A549 (cell line): ENCODE results near the gene SERTAD4.

Experiments used
- BHLHE40 ChIP-seq: IDR thresholded peaks from 2 replicates; pipeline ENCODE4 v1.6.1; 2012; ENCODE audit warnings: low read depth, low read length, inconsistent platforms
- CEBPB ChIP-seq, 2 experiments: fragments of >200 bp in 1 of 2; sonication (Bioruptor Twin) in 1 of 2; formaldehyde crosslinking in 1 of 2; IDR thresholded peaks; 2 replicates each; pipeline ENCODE4 v1.6.1; 2012 to 2016
- PBX3 ChIP-seq: IDR thresholded peaks from 2 replicates; pipeline ENCODE4 v1.6.1; 2012
- TF ChIP-seq, protein P1 (sequence below): fragments of >200 bp; sonication (Bioruptor Twin); formaldehyde crosslinking; IDR thresholded peaks from 3 replicates; pipeline ENCODE4 v1.5.1; 2016
- TF ChIP-seq, protein P2 (sequence below): fragments of 150-350 bp; IDR thresholded peaks from 2 replicates; pipeline ENCODE4 v1.6.1; 2014; ENCODE audit warnings: low read depth, mild to moderate bottlenecking, low read length
- TF ChIP-seq, protein P3 (sequence below): fragments of 250-450 bp; sonication (Bioruptor Pico); IDR thresholded peaks from 2 replicates; pipeline ENCODE4 v1.5.0; 2021; ENCODE audit warnings: mild to moderate bottlenecking, moderate library complexity, borderline replicate concordance

- TF ChIP-seq BHLHE40 (no peak), PBX3 (no peak), CEBPB (IDR thresholded peaks at IDR 0.05) (no peak)
- TF ChIP-seq, protein P1, sequence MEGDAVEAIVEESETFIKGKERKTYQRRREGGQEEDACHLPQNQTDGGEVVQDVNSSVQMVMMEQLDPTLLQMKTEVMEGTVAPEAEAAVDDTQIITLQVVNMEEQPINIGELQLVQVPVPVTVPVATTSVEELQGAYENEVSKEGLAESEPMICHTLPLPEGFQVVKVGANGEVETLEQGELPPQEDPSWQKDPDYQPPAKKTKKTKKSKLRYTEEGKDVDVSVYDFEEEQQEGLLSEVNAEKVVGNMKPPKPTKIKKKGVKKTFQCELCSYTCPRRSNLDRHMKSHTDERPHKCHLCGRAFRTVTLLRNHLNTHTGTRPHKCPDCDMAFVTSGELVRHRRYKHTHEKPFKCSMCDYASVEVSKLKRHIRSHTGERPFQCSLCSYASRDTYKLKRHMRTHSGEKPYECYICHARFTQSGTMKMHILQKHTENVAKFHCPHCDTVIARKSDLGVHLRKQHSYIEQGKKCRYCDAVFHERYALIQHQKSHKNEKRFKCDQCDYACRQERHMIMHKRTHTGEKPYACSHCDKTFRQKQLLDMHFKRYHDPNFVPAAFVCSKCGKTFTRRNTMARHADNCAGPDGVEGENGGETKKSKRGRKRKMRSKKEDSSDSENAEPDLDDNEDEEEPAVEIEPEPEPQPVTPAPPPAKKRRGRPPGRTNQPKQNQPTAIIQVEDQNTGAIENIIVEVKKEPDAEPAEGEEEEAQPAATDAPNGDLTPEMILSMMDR, result no peak
- TF ChIP-seq, protein P2, sequence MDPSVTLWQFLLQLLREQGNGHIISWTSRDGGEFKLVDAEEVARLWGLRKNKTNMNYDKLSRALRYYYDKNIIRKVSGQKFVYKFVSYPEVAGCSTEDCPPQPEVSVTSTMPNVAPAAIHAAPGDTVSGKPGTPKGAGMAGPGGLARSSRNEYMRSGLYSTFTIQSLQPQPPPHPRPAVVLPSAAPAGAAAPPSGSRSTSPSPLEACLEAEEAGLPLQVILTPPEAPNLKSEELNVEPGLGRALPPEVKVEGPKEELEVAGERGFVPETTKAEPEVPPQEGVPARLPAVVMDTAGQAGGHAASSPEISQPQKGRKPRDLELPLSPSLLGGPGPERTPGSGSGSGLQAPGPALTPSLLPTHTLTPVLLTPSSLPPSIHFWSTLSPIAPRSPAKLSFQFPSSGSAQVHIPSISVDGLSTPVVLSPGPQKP, result no peak
- TF ChIP-seq, protein P3, sequence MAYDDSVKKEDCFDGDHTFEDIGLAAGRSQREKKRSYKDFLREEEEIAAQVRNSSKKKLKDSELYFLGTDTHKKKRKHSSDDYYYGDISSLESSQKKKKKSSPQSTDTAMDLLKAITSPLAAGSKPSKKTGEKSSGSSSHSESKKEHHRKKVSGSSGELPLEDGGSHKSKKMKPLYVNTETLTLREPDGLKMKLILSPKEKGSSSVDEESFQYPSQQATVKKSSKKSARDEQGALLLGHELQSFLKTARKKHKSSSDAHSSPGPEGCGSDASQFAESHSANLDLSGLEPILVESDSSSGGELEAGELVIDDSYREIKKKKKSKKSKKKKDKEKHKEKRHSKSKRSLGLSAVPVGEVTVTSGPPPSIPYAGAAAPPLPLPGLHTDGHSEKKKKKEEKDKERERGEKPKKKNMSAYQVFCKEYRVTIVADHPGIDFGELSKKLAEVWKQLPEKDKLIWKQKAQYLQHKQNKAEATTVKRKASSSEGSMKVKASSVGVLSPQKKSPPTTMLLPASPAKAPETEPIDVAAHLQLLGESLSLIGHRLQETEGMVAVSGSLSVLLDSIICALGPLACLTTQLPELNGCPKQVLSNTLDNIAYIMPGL (CRISPR knock-in tag), result no peak
Observed at GRCh38 chr1:210289248-210289647, 56.7 kb downstream of the SERTAD4 start.
